ENCODE data around the gene C17orf114.

Gene C17orf114

DNA sequence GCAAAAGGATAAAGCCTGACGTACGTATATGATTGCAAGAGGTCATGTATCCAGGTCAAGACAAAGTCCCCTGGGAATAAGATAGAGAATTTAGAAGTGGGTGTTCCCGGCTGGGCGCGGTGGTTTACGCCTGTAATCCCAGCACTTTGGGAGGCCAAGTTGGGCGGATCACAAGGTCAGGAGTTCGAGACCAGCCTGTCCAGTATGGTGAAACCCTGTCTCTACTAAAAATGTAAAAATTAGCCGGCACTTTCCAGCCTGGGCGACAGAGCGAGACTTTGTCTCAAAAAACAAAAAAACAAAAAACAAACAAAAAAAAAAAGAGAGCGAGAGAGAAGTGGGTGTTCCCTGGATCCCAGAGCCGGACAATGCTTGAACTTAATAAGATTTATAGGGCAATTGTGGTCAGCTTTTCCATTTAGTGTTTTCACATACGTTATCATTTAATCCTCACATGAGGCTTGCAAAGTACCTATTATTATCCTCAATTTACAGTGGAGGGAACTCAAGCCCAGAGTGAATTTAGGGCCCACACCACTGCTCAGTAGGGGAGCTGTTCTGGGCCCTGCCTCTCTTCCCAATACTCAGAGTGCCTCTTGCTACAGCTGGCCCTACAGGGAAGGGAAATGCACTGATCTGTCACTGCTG, 13.8 kb downstream of the C17orf114 start:
- DNase-seq (ENCODE audit: low read depth), result no peak

DNA sequence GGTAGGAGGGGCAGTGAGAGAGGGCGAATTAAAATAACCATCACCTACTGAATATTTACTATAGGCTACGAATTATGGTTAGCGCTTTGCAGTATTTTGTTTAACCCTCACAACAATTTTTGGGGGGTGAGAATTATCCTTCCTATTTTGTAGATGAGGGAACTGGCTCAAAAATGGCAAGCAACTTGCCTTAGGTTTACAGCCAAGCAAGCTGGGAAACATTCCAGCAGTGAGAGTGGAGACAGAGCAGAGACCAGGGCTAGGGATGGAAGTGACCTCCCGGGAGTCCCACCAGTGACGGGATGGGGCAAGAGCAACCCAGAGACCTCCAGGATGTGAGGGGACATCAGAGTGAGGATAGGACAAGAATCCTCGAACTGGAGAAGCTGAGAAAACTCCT, 15.6 kb downstream of the C17orf114 start:
- no peak for DNase-seq (ENCODE audit: low read depth)

DNA sequence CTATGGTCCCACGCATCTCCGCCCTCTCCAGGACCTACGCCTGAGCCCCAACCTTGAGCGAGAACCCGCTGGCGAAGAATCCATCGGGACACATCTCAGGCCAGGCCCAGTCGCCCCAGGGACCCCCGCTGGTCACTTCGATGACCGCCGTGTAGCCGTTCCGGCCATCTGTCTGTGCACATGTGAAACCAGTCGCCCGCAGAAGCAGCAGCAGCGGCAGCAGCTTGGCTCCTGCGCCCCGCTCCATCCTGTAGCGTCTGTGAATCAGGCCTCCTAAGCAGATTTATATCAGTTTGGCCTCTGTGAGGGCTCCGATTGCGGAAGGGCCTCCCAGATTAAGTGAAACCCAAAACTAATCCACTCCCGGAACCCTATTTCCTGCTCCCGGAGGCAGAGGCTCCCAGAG, 16.0 kb downstream of the C17orf114 start, which contains the start of gene VMO1:
VMO1 (minus strand) TSS at position 259 of the 406 bp plus-strand sequence; CDS start at position 247, 12 bp downstream.
- DNase-seq (ENCODE audit: low read depth), result peak; percentile 51

DNA sequence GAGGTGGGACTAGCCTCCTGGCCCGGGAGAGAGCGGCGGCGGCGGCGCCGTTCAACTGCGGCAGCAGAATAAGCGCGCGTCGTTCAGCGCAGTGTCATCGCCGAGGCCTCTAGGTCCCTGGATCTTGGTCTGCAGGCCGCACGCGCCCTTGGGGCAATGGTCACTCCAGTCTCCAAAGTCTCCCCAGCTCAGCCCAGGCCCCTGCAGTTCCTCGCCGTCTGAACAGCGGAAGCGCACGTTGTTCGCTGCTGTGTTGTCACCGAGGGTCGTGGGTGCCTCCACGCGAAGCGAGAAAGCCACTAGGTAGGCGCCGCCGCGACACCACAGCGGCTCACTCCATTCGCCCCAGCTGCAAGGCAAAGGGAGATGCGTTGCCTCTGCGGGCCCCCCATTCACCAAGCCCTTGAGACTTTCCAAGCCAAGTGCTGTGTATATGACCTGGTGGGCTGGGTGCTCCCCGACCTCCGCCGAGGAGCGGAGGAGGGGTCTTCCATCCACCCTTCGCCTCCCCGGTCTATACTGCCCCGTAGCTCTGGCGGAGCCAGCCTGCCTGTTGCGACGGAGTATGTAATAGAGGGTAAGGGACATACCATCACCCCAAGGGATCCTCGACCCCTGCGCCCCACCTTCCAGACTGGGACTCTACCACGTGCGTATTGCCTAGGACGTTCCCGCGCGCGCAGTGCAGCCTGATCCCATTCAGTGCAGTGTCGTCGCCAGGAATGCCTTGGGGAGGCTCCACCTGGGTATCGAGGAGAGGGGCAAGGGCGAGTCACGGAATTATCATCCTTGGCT, 16.6 kb downstream of the C17orf114 start:
- DNase-seq (ENCODE audit: low read depth), result no peak

DNA sequence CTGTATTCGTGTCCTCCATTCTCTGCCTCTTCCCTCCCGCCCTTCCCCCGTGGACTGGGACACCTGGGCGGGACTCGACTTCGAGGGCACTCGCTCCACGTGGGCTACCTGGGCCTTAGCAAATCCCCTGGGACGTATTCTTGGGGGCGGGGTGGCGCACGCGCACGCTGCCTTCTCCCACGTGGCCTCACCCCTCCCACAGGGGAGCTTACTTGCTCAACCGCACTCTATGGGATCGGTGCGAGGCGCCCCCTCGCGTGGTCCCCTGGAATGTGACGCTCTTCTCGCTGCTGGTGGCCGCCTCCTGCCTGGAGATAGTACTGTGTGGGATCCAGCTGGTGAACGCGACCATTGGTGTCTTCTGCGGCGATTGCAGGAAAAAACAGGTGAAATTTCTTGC, 19.5 kb downstream of the C17orf114 start:
- no peak for DNase-seq (ENCODE audit: low read depth)

DNA sequence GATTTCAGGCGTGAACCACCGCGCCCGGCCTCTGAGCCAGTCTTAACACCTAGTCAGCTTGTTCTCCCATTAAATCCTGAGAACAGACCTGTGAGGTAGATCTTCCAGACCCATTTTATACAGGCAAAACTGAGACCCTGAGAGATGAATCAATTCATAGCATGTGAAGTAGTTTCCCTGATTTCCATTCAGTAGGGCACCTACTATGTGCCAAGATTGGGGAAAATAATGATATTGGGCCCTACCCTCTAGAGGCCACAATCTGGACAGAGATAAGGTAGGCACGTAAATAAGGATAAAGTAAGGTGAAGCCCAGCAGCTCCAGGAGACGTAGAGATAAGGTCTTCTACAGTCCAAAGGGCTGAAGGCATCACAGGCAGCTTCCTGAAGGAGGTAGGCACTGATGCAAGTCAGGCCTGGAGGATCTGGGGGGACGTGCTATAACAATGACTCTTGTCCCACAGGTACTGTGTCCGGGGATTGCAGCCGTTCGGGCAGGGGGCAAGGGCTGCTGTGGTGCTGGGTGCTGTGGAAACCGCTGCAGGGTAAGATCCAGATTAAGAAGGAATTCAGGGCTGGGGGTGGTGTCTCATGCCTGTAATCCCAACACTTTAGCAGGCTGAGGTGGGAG, 21.7 kb downstream of the C17orf114 start:
- no peak for DNase-seq (ENCODE audit: low read depth)

DNA sequence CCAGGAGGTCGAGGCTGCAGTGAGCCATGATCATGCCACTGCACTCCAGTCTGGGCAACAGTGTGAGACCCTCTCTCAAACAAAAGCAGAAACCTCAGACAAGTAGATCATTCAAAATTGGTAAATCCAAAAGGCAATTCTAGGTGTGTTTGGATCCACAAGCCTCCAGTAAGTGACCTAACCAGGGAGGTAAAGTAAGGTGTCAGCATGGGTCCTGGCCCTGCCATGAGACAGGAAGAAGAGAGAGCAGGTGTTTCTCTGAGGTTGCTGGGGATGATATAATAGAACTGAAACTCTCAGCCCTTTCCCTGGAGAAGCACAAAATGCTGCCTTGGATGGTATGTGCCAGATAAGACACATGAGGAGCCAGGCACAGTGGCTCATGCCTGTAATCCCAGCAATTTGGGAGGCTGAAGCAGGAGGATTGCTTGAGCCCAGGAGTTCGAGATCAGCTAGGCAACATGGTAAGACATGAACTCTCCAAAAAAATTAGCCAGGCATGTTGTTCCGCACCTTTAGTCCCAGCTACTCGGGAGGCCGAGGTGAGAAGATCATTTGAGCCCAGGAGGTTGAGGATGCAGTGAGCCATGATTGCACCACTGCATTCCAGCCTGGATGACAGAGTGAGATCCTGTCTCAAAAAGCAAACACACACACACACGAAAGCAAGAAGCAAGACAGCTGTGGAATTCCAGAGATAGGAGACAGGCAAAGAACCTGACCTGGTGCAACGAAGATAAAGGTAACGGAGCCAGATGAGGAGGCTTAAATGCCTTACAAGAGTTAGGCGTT, 24.0 kb downstream of the C17orf114 start:
- DNase-seq (ENCODE audit: low read depth), result no peak

DNA sequence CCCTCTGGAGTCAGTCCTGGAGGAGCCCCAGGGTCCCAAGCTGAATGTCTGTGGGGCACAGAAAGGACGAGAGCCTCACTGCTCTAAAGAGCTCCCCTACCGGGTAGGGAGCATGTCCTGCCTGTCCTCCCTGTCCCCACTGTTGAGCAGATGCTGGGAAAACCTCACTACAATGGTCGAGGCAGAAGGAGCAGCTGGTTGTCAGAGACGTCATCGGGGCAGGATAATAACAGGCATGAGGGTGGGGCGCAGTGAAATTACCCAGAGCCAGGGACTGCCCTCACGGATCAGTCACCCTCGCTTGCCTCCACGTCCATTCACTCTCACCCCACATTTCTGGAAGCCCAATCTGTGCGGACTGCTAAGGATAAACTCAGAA, 29.9 kb downstream of the C17orf114 start:
- no peak for DNase-seq (ENCODE audit: low read depth)

DNA sequence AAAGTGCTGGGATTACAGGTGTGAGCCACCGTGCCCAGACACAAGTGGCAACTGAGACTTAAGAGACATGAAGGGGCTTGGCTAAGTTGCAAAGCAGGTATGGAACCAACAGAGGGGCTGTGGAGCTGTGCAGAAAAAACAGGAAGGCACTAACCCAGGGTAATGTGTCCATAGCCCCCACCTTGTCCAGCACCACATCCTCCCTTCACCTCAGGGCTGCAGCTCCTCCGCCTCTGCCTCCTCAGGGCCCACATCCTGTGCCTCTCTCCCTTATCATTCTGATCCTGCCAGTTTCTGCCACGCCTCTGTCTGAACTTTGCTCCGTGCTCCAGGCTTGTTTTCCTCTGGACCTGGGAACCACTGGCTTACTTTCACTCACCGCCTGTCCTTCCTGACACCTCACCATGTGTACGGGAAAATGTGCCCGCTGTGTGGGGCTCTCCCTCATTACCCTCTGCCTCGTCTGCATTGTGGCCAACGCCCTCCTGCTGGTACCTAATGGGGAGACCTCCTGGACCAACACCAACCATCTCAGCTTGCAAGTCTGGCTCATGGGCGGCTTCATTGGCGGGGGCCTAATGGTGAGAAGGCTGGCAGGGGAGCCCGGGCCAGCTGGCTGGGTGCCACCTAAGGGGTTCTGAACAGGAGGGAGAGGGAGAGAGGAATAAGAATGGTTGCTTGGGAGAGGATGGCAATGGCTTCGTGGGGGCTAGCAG, 30.5 kb downstream of the C17orf114 start, which contains the start of gene TM4SF5:
TM4SF5 (plus strand) TSS at position 368 of the 716 bp plus-strand sequence; CDS start at position 405, 37 bp downstream.
- no peak for DNase-seq (ENCODE audit: low read depth)

DNA sequence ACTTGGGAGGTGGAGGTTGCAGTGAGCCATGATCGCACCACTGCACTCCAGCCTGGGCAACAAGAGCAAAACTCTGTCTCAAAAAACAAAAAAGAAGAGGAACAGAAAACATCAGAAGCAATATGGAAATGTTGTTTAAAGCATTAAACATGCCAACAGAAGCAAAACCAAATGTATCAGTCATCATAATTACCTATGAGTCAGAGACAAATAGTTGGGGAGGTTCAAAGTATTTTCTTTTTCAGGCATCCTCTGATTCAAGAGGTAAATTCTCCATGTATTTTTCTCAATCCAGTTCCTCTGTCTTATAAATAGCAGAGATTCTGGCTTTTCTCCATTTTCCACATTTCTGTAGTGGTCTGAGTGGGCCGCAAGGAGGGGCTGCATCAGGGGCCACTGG, 32.5 kb downstream of the C17orf114 start:
- DNase-seq (ENCODE audit: low read depth), result peak; percentile 13

DNA sequence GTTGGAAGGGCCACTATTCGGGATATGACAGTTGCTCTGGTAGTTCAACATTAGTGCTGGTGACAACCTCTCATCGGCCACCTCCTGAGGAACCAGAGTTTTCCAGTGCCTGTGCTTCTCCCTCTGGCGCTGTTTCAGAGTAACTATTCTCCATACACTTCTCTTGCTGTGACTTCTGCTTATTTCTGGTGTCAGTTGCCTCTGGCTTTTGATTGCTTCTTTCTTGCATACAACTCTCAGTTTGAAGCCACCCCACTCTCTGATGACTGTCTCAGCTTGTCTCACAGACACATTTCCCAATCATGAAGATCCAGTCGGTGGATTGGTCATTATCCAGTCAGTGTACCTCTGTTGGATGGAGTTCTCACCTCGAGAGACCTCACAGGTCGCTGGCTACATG, 33.8 kb downstream of the C17orf114 start:
- DNase-seq (ENCODE audit: low read depth), result no peak

DNA sequence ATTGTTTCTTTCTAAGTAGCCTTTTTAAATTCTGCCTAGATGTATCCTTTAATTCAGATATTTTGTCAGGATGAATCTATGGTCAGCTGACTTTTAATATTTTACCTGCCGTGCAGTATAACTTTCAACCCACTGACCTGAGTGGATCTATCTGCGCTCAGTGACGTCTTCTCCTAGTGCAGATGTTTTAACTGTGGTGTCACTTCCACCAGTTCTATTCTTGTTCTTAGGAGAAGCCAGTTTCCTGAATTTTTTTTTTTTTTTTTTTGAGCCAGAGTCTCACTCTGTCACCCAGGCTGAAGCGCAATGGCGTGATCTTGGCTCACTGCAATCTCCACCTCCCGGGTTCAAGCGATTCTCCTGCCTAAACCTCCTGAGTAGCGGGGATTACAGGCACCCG, 35.4 kb downstream of the C17orf114 start:
- DNase-seq (ENCODE audit: low read depth), result no peak

DNA sequence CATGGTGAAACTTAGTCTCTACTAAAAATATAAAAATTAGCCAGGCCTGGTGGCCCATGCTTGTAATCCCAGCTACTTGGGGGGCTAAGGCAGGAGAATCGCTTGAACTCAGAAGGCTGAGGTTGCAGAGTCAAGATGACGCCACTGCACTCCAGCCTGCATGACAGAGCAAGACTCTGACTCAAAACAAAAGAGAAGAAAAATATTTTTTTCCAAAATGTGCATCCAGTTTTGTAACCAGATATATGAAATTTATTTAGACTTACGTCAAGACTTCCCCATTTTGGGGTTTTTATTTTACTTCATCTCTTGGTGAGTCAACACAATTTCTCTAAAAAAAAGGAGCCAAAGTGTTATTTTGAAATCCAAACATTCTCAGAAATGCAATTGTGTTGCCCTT, 35.9 kb downstream of the C17orf114 start:
- no peak for DNase-seq (ENCODE audit: low read depth)

DNA sequence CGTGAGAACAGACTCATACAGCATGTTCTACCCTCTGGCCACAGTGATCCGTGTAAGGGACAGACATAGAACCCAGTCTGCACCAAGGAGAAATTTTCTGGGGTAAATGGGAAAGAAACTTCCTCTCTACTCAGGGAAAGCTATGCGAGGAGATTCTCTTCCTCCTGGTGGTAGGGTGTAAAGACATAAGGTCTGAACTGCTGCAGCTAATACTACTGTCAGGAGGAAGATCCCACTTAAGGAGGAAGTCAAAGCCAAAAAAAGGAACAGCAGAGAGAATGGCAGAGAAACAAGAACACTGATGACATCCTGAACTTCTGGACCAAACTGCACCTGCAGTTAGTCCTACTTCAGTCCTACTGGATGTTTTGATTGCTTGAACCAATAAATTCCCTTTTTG, 37.5 kb downstream of the C17orf114 start:
- DNase-seq (ENCODE audit: low read depth), result no peak

DNA sequence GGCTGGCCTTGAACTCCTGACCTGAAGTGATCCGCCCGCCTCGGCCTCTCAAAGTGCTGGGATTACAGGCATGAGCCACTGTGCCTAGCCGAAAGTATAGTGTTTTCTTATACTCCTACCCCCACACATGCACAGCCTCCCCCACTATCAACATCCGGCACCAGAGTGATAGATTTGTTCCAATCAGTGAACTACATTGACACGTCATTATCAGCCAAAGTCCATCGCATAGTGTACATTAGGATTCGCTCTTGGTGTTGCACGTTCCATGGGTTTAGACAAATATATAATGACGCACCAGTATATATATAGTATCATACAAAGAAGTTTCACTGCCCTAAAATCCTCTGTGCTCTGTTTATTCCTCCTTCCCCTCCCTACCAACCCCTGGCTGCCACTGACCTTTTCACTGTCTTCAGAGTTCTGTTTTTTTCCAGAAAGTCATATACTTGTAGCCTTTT, 42.3 kb downstream of the C17orf114 start:
- DNase-seq (ENCODE audit: low read depth), result no peak

DNA sequence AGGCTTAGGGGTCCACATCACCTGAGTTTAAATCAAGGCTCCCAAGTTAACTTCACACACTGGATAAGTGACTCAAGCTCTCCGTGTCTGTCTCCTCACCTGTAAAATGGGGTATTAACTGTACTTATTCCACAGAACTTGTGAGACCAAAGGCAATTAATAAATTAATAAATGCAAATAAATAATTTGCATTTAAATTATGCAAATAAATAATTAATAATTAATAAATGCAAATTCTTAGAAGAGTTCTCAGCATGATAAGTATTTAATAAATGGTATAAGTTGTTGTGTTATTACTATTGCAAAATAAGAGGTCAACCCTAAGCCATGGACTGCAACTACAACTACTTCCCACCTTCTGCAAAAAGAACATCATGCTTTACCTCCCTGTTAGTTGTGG, 48.7 kb downstream of the C17orf114 start:
- DNase-seq (ENCODE audit: low read depth), result no peak

DNA sequence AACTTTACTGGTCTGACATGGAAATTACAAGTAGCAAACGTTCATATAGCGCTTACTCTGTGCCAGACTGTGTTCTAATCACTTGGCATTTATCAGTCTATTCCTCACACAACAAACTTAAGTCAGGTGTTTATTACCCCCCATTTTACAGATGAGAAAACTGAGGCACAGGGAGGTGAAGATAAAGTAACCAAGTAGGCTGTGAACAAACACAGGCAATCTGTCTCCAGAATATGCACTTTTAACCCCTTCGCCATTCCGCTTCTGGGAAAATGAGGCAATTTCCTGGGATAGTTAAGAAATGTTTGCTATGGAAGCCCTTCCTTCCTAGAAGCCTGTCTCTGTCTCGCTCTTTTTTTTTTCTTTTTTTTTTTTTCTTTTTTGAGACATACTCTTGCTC, 50.2 kb downstream of the C17orf114 start:
- DNase-seq (ENCODE audit: low read depth), result no peak

All from RPMI7951 (cell line).